GM23338 (cell line): ENCODE data around the gene HTR4. TPM values are rescaled to one million over a fixed set of nuclear protein-coding genes. Genes with fewer than 3 reads are reported as not detected.

Experiments used
- ATAC-seq: fragments of 200-7000 bp; cut with Tn5 transposase; 3 replicates; pipeline ENCODE4 v1.9.1; 2020
- DNase-seq: peaks from one replicate; pipeline ENCODE4 v3.0.0-alpha.2; 2015; ENCODE audit warnings: low spot score
- H2AFZ ChIP-seq: fragments of 200-600 bp; sonication (generic); 2 replicates; pipeline ENCODE4 v1.8.0; 2016; ENCODE audit warnings: antibody characterized with exemption, mild to moderate bottlenecking, moderate library complexity
- H3F3A ChIP-seq: fragments of 200-600 bp; sonication (generic); replicated peaks from 2 replicates; pipeline ENCODE4 v1.8.0; 2017; ENCODE audit warnings: antibody characterized with exemption, mixed run types, low read depth
- H3K27ac ChIP-seq: fragments of 200-600 bp; sonication (generic); 2 replicates; pipeline ENCODE4 v1.6.1; 2016; ENCODE audit warnings: low read depth
- H3K27me3 ChIP-seq: fragments of 200-600 bp; sonication (generic); 2 replicates; pipeline ENCODE4 v1.8.0; 2016; ENCODE audit warnings: mild to moderate bottlenecking, mixed run types, moderate library complexity; ENCODE audit not compliant: insufficient read depth
- H3K36me3 ChIP-seq: fragments of 200-600 bp; sonication (generic); 2 replicates; pipeline ENCODE4 v1.8.0; 2016; ENCODE audit warnings: mild to moderate bottlenecking; ENCODE audit not compliant: insufficient read depth
- H3K4me1 ChIP-seq: fragments of 200-600 bp; sonication (generic); 2 replicates; pipeline ENCODE4 v1.8.0; 2016; ENCODE audit warnings: mild to moderate bottlenecking, moderate library complexity; ENCODE audit not compliant: insufficient read depth
- H3K4me2 ChIP-seq: fragments of 200-600 bp; sonication (generic); 2 replicates; pipeline ENCODE4 v1.7.1; 2017; ENCODE audit warnings: mixed run types
- H3K4me3 ChIP-seq: fragments of 200-600 bp; sonication (generic); 2 replicates; pipeline ENCODE4 v1.6.1; 2016; ENCODE audit warnings: mixed run types
- H3K79me2 ChIP-seq: fragments of 200-600 bp; sonication (generic); replicated peaks from 2 replicates; pipeline ENCODE4 v1.8.0; 2017; ENCODE audit warnings: mild to moderate bottlenecking; ENCODE audit not compliant: insufficient read depth
- H3K9me2 ChIP-seq: fragments of 200-600 bp; sonication (generic); 2 replicates; pipeline ENCODE4 v1.8.0; 2017; ENCODE audit not compliant: insufficient read depth
- H4K20me1 ChIP-seq: fragments of 200-600 bp; sonication (generic); replicated peaks from 2 replicates; pipeline ENCODE4 v1.8.0; 2017; ENCODE audit warnings: mild to moderate bottlenecking; ENCODE audit not compliant: insufficient read depth
- H3K27ac Mint-ChIP-seq: 2 replicates; pipeline ENCODE4 v1.8.0; 2020; ENCODE audit warnings: inconsistent platforms, mild to moderate bottlenecking, moderate library complexity, mixed read lengths
- H3K27me3 Mint-ChIP-seq: 3 replicates; pipeline ENCODE4 v1.8.0; 2022; ENCODE audit warnings: low read depth, mild to moderate bottlenecking, moderate library complexity, mixed read lengths, inconsistent platforms; ENCODE audit not compliant: insufficient read depth, poor library complexity
- H3K36me3 Mint-ChIP-seq: 3 replicates; pipeline ENCODE4 v1.8.0; 2021; ENCODE audit warnings: low read depth, mild to moderate bottlenecking, inconsistent platforms, moderate library complexity, mixed read lengths
- H3K4me1 Mint-ChIP-seq: 3 replicates; pipeline ENCODE4 v1.8.0; 2020; ENCODE audit warnings: mild to moderate bottlenecking, inconsistent platforms, mixed read lengths
- H3K4me3 Mint-ChIP-seq: 3 replicates; pipeline ENCODE4 v1.8.0; 2021; ENCODE audit warnings: moderate library complexity, mild to moderate bottlenecking, inconsistent platforms, mixed read lengths
- H3K9me3 Mint-ChIP-seq: 3 replicates; pipeline ENCODE4 v1.8.0; 2020; ENCODE audit warnings: moderate library complexity, mild to moderate bottlenecking, inconsistent platforms, mixed read lengths
- CREB1 ChIP-seq: fragments of 250-450 bp; sonication (Bioruptor Pico); IDR thresholded peaks from 2 replicates; pipeline ENCODE4 v1.5.0; 2020; ENCODE audit warnings: low read depth, mild to moderate bottlenecking, moderate library complexity
- EZH2 ChIP-seq: fragments of 200-600 bp; sonication (generic); IDR thresholded peaks from one replicate; pipeline ENCODE4 v1.8.0; 2017; ENCODE audit warnings: antibody characterized with exemption, mild to moderate bottlenecking, low read depth; ENCODE audit not compliant: unreplicated experiment
- EZH2phosphoT487 ChIP-seq: fragments of 200-600 bp; sonication (generic); IDR thresholded peaks from one replicate; pipeline ENCODE4 v1.8.1; 2018; ENCODE audit warnings: antibody characterized with exemption; ENCODE audit not compliant: unreplicated experiment
- JUNB ChIP-seq: IDR thresholded peaks from one replicate; pipeline ENCODE4 v1.6.1; 2016; ENCODE audit warnings: antibody characterized with exemption; ENCODE audit not compliant: unreplicated experiment
- NANOG ChIP-seq: IDR thresholded peaks from 2 replicates; pipeline ENCODE4 v1.6.1; 2016; ENCODE audit warnings: antibody characterized with exemption, borderline replicate concordance
- REST ChIP-seq: IDR thresholded peaks from one replicate; pipeline ENCODE4 v1.6.1; 2018; ENCODE audit warnings: antibody characterized with exemption; ENCODE audit not compliant: unreplicated experiment
- ZNF114 ChIP-seq: fragments of 250-450 bp; sonication (Bioruptor Pico); IDR thresholded peaks from 2 replicates; pipeline ENCODE4 v1.5.0; 2020; ENCODE audit warnings: mild to moderate bottlenecking, moderate library complexity
- ZNF331 ChIP-seq: fragments of 250-450 bp; sonication (Bioruptor Pico); IDR thresholded peaks from 2 replicates; pipeline ENCODE4 v1.5.0; 2020; ENCODE audit warnings: low read depth, mild to moderate bottlenecking, moderate library complexity
- polyA plus RNA-seq: library from polyadenylated mRNA; unstranded; fragments of >200 nt; fragmentation: Nextera tagmentation; extraction: Ambion mirVana; gene quantifications from 2 replicates; pipeline ENCODE4 v1.2.1, GENCODE V29; 2016
- total RNA-seq: library from RNA; depleted of rRNA; stranded (reverse); fragments of >200 nt; shearing (Covaris generic); gene quantifications from 2 replicates; pipeline ENCODE4 v1.2.3, GENCODE V29; 2014
- TF ChIP-seq, protein P1 (sequence below): IDR thresholded peaks from 2 replicates; pipeline ENCODE4 v1.6.1; 2016; ENCODE audit warnings: antibody characterized with exemption
- TF ChIP-seq, protein P2 (sequence below): fragments of 250-450 bp; sonication (Bioruptor Pico); IDR thresholded peaks from 2 replicates; pipeline ENCODE4 v1.5.0; 2020; ENCODE audit warnings: mild to moderate bottlenecking, moderate library complexity

Gene HTR4
- total and polyA plus RNA-seq, 2 experiments from 2014 or later: 0.10 TPM; not detected in 1

DNA sequence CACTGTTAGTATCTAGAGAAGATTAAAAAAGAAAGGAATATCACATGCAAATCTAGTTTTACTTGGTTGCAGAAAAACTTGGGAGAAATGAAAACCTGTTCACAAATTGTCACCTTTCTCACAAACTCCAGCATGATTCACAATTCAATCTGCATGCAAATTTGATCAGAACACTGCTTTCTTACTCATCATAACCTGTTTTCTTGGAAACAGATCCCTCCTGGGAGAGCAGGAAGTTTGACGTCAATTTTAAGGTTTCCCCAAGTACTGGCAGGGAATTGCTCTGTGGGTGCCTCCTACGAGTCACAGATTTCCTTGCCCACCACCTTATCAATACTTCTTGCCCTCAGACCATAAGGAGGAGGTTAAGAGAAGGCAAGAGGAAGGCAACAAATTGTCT lies 30.2 kb upstream of the HTR4 start:
- Histone ChIP-seq H2AFZ (no peak overlapping the region), H3K4me1 (no peaks in the 10 kb centered on the region), H3K4me3 (no peak overlapping the region), H3K9me2 (no peaks in the 10 kb centered on the region), H3K4me2 (no peak overlapping the region), H3K36me3 (no peaks in the 10 kb centered on the region), H3F3A (no peaks in the 10 kb centered on the region), H3K27me3 (no peaks in the 10 kb centered on the region), H3K27ac (no peak overlapping the region), H3K79me2 (no peaks in the 10 kb centered on the region), H4K20me1 (no peaks in the 10 kb centered on the region)
- Mint-ChIP-seq H3K4me1 (peaks cover 4% of the 10 kb centered on the region; the same call in 2 of the 3 replicates), H3K27me3 (peaks cover 5% of the 10 kb centered on the region), H3K4me3 (no peak overlapping the region), H3K36me3 (no peaks in the 10 kb centered on the region), H3K9me3 (no peaks in the 10 kb centered on the region; the same call in 2 of the 3 replicates), H3K27ac (no peak overlapping the region)
- DNase-seq: no peak
- ATAC-seq: no peak
- TF ChIP-seq JUNB (no peak), NANOG (no peak), ZNF331 (CRISPR knock-in tag) (no peak), REST (no peak), EZH2 (no peak)
- TF ChIP-seq, protein P1, sequence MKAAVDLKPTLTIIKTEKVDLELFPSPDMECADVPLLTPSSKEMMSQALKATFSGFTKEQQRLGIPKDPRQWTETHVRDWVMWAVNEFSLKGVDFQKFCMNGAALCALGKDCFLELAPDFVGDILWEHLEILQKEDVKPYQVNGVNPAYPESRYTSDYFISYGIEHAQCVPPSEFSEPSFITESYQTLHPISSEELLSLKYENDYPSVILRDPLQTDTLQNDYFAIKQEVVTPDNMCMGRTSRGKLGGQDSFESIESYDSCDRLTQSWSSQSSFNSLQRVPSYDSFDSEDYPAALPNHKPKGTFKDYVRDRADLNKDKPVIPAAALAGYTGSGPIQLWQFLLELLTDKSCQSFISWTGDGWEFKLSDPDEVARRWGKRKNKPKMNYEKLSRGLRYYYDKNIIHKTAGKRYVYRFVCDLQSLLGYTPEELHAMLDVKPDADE: no peak

DNA sequence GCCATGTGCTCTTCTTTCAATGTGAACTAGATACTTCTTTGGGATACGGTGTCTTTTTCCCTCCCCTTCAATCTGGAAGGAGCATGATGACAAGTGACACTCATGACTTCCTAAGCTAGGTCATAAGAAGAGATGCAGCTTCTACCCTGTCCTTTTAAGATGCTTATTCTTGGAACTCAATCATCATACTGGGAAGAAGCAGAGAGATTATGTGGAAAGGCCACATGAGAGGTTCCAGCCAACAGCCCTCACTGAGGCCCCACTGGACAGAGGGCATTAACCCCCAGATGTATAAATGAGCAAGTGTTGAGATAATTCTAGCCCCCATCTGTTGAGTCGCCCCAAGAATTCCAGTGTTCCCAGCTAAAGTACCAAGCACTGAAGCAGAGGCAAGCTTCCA lies 29.3 kb upstream of the HTR4 start:
- DNase-seq (no peak), ATAC-seq (no peak)
- Histone ChIP-seq H3K36me3 (no peaks in the 10 kb centered on the region), H3K4me3 (no peak overlapping the region), H3K27me3 (no peaks in the 10 kb centered on the region), H3F3A (no peaks in the 10 kb centered on the region), H3K4me1 (no peaks in the 10 kb centered on the region), H3K4me2 (no peak overlapping the region), H3K9me2 (no peaks in the 10 kb centered on the region), H2AFZ (no peak overlapping the region), H4K20me1 (no peaks in the 10 kb centered on the region), H3K79me2 (no peaks in the 10 kb centered on the region), H3K27ac (no peak overlapping the region)
- no peak overlapping the region for H3K27ac Mint-ChIP-seq
- peaks cover 5% of the 10 kb centered on the region for H3K27me3 Mint-ChIP-seq
- H3K4me3 Mint-ChIP-seq: no peak overlapping the region
- no peaks in the 10 kb centered on the region for H3K36me3 Mint-ChIP-seq
- H3K9me3 Mint-ChIP-seq: no peaks in the 10 kb centered on the region; the same call in 2 of the 3 replicates
- H3K4me1 Mint-ChIP-seq: peaks cover 4% of the 10 kb centered on the region; the same call in 2 of the 3 replicates
- TF ChIP-seq EZH2 (no peak), CREB1 (CRISPR knock-in tag) (no peak), EZH2phosphoT487 (no peak), ZNF114 (CRISPR knock-in tag) (no peak), JUNB (no peak)
- TF ChIP-seq, protein P2, sequence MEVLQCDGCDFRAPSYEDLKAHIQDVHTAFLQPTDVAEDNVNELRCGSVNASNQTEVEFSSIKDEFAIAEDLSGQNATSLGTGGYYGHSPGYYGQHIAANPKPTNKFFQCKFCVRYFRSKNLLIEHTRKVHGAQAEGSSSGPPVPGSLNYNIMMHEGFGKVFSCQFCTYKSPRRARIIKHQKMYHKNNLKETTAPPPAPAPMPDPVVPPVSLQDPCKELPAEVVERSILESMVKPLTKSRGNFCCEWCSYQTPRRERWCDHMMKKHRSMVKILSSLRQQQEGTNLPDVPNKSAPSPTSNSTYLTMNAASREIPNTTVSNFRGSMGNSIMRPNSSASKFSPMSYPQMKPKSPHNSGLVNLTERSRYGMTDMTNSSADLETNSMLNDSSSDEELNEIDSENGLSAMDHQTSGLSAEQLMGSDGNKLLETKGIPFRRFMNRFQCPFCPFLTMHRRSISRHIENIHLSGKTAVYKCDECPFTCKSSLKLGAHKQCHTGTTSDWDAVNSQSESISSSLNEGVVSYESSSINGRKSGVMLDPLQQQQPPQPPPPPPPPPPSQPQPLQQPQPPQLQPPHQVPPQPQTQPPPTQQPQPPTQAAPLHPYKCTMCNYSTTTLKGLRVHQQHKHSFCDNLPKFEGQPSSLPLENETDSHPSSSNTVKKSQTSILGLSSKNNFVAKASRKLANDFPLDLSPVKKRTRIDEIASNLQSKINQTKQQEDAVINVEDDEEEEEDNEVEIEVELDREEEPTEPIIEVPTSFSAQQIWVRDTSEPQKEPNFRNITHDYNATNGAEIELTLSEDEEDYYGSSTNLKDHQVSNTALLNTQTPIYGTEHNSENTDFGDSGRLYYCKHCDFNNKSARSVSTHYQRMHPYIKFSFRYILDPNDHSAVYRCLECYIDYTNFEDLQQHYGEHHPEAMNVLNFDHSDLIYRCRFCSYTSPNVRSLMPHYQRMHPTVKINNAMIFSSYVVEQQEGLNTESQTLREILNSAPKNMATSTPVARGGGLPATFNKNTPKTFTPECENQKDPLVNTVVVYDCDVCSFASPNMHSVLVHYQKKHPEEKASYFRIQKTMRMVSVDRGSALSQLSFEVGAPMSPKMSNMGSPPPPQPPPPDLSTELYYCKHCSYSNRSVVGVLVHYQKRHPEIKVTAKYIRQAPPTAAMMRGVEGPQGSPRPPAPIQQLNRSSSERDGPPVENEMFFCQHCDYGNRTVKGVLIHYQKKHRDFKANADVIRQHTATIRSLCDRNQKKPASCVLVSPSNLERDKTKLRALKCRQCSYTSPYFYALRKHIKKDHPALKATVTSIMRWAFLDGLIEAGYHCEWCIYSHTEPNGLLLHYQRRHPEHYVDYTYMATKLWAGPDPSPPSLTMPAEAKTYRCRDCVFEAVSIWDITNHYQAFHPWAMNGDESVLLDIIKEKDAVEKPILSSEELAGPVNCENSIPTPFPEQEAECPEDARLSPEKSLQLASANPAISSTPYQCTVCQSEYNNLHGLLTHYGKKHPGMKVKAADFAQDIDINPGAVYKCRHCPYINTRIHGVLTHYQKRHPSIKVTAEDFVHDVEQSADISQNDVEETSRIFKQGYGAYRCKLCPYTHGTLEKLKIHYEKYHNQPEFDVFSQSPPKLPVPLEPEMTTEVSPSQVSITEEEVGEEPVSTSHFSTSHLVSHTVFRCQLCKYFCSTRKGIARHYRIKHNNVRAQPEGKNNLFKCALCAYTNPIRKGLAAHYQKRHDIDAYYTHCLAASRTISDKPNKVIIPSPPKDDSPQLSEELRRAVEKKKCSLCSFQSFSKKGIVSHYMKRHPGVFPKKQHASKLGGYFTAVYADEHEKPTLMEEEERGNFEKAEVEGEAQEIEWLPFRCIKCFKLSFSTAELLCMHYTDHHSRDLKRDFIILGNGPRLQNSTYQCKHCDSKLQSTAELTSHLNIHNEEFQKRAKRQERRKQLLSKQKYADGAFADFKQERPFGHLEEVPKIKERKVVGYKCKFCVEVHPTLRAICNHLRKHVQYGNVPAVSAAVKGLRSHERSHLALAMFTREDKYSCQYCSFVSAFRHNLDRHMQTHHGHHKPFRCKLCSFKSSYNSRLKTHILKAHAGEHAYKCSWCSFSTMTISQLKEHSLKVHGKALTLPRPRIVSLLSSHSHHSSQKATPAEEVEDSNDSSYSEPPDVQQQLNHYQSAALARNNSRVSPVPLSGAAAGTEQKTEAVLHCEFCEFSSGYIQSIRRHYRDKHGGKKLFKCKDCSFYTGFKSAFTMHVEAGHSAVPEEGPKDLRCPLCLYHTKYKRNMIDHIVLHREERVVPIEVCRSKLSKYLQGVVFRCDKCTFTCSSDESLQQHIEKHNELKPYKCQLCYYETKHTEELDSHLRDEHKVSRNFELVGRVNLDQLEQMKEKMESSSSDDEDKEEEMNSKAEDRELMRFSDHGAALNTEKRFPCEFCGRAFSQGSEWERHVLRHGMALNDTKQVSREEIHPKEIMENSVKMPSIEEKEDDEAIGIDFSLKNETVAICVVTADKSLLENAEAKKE: no peak
- TF ChIP-seq, protein P1: no peak
